ENCODE data around the gene MARK2.
"Not testable (repeated sequence)": the region's sequence is repeated elsewhere in the genome, so short reads cannot be mapped to it uniquely, and the experiment has no call there.

Gene MARK2

GRCh38 chr11:63804259-63804658, 34.7 kb upstream of the MARK2 start:
- H3F3A ChIP-seq (ENCODE audit: low read depth): no peaks in the 10 kb centered on the region
- TF ChIP-seq EZH2phosphoT487 (IDR thresholded peaks at IDR 0.05; ENCODE audit: borderline replicate concordance): no peak
- TF ChIP-seq, protein P1, sequence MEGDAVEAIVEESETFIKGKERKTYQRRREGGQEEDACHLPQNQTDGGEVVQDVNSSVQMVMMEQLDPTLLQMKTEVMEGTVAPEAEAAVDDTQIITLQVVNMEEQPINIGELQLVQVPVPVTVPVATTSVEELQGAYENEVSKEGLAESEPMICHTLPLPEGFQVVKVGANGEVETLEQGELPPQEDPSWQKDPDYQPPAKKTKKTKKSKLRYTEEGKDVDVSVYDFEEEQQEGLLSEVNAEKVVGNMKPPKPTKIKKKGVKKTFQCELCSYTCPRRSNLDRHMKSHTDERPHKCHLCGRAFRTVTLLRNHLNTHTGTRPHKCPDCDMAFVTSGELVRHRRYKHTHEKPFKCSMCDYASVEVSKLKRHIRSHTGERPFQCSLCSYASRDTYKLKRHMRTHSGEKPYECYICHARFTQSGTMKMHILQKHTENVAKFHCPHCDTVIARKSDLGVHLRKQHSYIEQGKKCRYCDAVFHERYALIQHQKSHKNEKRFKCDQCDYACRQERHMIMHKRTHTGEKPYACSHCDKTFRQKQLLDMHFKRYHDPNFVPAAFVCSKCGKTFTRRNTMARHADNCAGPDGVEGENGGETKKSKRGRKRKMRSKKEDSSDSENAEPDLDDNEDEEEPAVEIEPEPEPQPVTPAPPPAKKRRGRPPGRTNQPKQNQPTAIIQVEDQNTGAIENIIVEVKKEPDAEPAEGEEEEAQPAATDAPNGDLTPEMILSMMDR (conservative IDR thresholded peaks at IDR 0.05; ENCODE audit: low read length): no peak
- H3K9ac ChIP-seq (ENCODE audit: low read depth, low read length, poor library complexity, severe bottlenecking): no peak overlapping the region
- no peak overlapping the region for H3K4me2 ChIP-seq (ENCODE audit: low read depth, low read length, poor library complexity, severe bottlenecking)
- no peak overlapping the region for H2AFZ ChIP-seq (ENCODE audit: low read length)
- no peaks in the 10 kb centered on the region for H3K9me2 ChIP-seq (replicated peaks; ENCODE audit: low read depth, low read length)
- H4K20me1 ChIP-seq (ENCODE audit: insufficient read depth, low read length, poor library complexity, severe bottlenecking): no peaks in the 10 kb centered on the region
- no peaks in the 10 kb centered on the region for H3K36me3 ChIP-seq (ENCODE audit: insufficient read depth, low read length)
- H3K4me1 ChIP-seq (ENCODE audit: insufficient read depth, low read length, poor library complexity, severe bottlenecking): no peaks in the 10 kb centered on the region
- H3K9me3 ChIP-seq (ENCODE audit: insufficient read depth, low read depth, low read length): no peaks in the 10 kb centered on the region
- H3K4me3 ChIP-seq (ENCODE audit: low read length, poor library complexity, severe bottlenecking): no peak overlapping the region
- H3K27me3 ChIP-seq (ENCODE audit: insufficient read depth, low read length, poor library complexity, severe bottlenecking): no peaks in the 10 kb centered on the region
- H3K79me2 ChIP-seq (ENCODE audit: insufficient read depth, low read length): no peaks in the 10 kb centered on the region

GRCh38 chr11:63805844-63806415, 33.0 kb upstream of the MARK2 start:
- Histone ChIP-seq H3F3A (ENCODE audit: low read depth) (peaks cover 1% of the 10 kb centered on the region; the same call in 1 of the 2 replicates), H3K9me3 (ENCODE audit: insufficient read depth, low read depth, low read length) (no peaks in the 10 kb centered on the region), H3K9ac (ENCODE audit: low read depth, low read length, poor library complexity, severe bottlenecking) (no peak overlapping the region), H3K9me2 (replicated peaks; ENCODE audit: low read depth, low read length) (no peaks in the 10 kb centered on the region), H3K27me3 (ENCODE audit: insufficient read depth, low read length, poor library complexity, severe bottlenecking) (no peaks in the 10 kb centered on the region), H3K79me2 (ENCODE audit: insufficient read depth, low read length) (no peaks in the 10 kb centered on the region), H3K4me2 (ENCODE audit: low read depth, low read length, poor library complexity, severe bottlenecking) (no peak overlapping the region), H4K20me1 (ENCODE audit: insufficient read depth, low read length, poor library complexity, severe bottlenecking) (no peaks in the 10 kb centered on the region), H3K4me3 (ENCODE audit: low read length, poor library complexity, severe bottlenecking) (no peak overlapping the region), H3K4me1 (ENCODE audit: insufficient read depth, low read length, poor library complexity, severe bottlenecking) (peaks cover 2% of the 10 kb centered on the region), H2AFZ (ENCODE audit: low read length) (no peak overlapping the region), H3K36me3 (ENCODE audit: insufficient read depth, low read length) (no peaks in the 10 kb centered on the region)
- TF ChIP-seq EZH2phosphoT487 (IDR thresholded peaks at IDR 0.05; ENCODE audit: borderline replicate concordance): no peak
- TF ChIP-seq, protein P1 (conservative IDR thresholded peaks at IDR 0.05; ENCODE audit: low read length): no peak

DNA sequence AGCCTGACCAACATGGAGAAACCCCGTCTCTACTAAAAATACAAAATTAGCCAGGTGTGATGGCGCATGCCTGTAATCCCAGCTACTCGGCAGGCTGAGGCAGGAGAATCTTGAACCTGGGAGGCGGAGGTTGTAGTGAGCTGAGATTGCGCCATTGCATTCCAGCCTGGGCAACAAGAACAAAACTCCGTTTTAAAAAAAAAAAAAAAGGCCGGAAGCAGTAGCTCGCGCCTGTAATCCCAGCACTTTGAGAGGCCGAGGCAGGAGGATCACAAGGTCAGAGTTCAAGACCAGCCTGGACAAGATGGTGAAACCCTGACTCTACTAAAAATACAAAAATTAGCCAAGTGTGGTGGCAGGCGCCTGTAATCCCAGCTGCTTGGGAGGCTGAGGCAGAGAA, 28.5 kb upstream of the MARK2 start:
- H3F3A ChIP-seq (ENCODE audit: low read depth); H3K9me3 ChIP-seq (ENCODE audit: insufficient read depth, low read depth, low read length); H3K4me3 ChIP-seq (ENCODE audit: low read length, poor library complexity, severe bottlenecking): not testable (repeated sequence)

GRCh38 chr11:63811522-63811921, 27.4 kb upstream of the MARK2 start:
- no peak overlapping the region for H3K9ac ChIP-seq (ENCODE audit: low read depth, low read length, poor library complexity, severe bottlenecking)

More for the DNA sequence above, 28.5 kb upstream of the MARK2 start:
- H2AFZ ChIP-seq (ENCODE audit: low read length); H3K9ac ChIP-seq (ENCODE audit: low read depth, low read length, poor library complexity, severe bottlenecking); H3K27me3 ChIP-seq (ENCODE audit: insufficient read depth, low read length, poor library complexity, severe bottlenecking); H3K36me3 ChIP-seq (ENCODE audit: insufficient read depth, low read length); H3K9me2 ChIP-seq (replicated peaks; ENCODE audit: low read depth, low read length); H3K4me2 ChIP-seq (ENCODE audit: low read depth, low read length, poor library complexity, severe bottlenecking): not testable (repeated sequence)
- H3K4me1 ChIP-seq (ENCODE audit: insufficient read depth, low read length, poor library complexity, severe bottlenecking): peaks cover 28% of the 10 kb centered on the region
- H4K20me1 ChIP-seq (ENCODE audit: insufficient read depth, low read length, poor library complexity, severe bottlenecking): peaks cover 17% of the 10 kb centered on the region
- peaks cover 19% of the 10 kb centered on the region for H3K79me2 ChIP-seq (ENCODE audit: insufficient read depth, low read length)

More at GRCh38 chr11:63811522-63811921, 27.4 kb upstream of the MARK2 start:
- Histone ChIP-seq H4K20me1 (ENCODE audit: insufficient read depth, low read length, poor library complexity, severe bottlenecking) (peaks cover 29% of the 10 kb centered on the region), H2AFZ (ENCODE audit: low read length) (no peak overlapping the region), H3K36me3 (ENCODE audit: insufficient read depth, low read length) (peaks cover 6% of the 10 kb centered on the region; the same call in 1 of the 2 replicates), H3K27me3 (ENCODE audit: insufficient read depth, low read length, poor library complexity, severe bottlenecking) (no peaks in the 10 kb centered on the region), H3F3A (ENCODE audit: low read depth) (peaks cover 3% of the 10 kb centered on the region; the same call in 1 of the 2 replicates), H3K79me2 (ENCODE audit: insufficient read depth, low read length) (peaks cover 31% of the 10 kb centered on the region), H3K9me3 (ENCODE audit: insufficient read depth, low read depth, low read length) (no peaks in the 10 kb centered on the region), H3K4me3 (ENCODE audit: low read length, poor library complexity, severe bottlenecking) (peak overlapping the region; percentile 31), H3K4me1 (ENCODE audit: insufficient read depth, low read length, poor library complexity, severe bottlenecking) (peaks cover 39% of the 10 kb centered on the region), H3K9me2 (replicated peaks; ENCODE audit: low read depth, low read length) (no peaks in the 10 kb centered on the region), H3K4me2 (ENCODE audit: low read depth, low read length, poor library complexity, severe bottlenecking) (peak overlapping the region; percentile 100)
- TF ChIP-seq EZH2phosphoT487 (IDR thresholded peaks at IDR 0.05; ENCODE audit: borderline replicate concordance): no peak
- TF ChIP-seq, protein P1 (conservative IDR thresholded peaks at IDR 0.05; ENCODE audit: low read length): no peak
